ENCODE results near the gene SCNN1G. TPM values are rescaled to one million over a fixed set of nuclear protein-coding genes. Genes with fewer than 3 reads are reported as not detected.

SCNN1G gene
- total RNA-seq, 3 donors from 2014 or later: 2.0 to 8.8 TPM; not detected in 1

GRCh38 chr16:23147666-23148065 lies 34.9 kb upstream of the SCNN1G start:
- Histone ChIP-seq H3K36me3 (no peaks in the 10 kb centered on the region), H3K4me3 (peak overlapping the region in 2 of 3 donors; percentile 73 to 96), H3K4me1 (no peaks in the 10 kb centered on the region), H3K9me3 (no peaks in the 10 kb centered on the region), H3K27me3 (no peaks in the 10 kb centered on the region), H3K27ac (peak overlapping the region; percentile 73 to 87)
- TF ChIP-seq, protein P1, sequence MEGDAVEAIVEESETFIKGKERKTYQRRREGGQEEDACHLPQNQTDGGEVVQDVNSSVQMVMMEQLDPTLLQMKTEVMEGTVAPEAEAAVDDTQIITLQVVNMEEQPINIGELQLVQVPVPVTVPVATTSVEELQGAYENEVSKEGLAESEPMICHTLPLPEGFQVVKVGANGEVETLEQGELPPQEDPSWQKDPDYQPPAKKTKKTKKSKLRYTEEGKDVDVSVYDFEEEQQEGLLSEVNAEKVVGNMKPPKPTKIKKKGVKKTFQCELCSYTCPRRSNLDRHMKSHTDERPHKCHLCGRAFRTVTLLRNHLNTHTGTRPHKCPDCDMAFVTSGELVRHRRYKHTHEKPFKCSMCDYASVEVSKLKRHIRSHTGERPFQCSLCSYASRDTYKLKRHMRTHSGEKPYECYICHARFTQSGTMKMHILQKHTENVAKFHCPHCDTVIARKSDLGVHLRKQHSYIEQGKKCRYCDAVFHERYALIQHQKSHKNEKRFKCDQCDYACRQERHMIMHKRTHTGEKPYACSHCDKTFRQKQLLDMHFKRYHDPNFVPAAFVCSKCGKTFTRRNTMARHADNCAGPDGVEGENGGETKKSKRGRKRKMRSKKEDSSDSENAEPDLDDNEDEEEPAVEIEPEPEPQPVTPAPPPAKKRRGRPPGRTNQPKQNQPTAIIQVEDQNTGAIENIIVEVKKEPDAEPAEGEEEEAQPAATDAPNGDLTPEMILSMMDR (IDR thresholded peaks at IDR 0.05): no peak
- TF ChIP-seq POLR2AphosphoS5 (IDR thresholded peaks at IDR 0.05) (no peak), POLR2A (IDR thresholded peaks at IDR 0.05) (no peak)
- intact Hi-C loops (cut with DNase I; ENCODE audit: low total_unique reads): no loop called here
- DNase-seq (ENCODE audit: low spot score in 2 of 2): no peak

GRCh38 chr16:23148166-23148512 lies 34.4 kb upstream of the SCNN1G start:
- Histone ChIP-seq H3K4me1 (no peaks in the 10 kb centered on the region), H3K27me3 (no peaks in the 10 kb centered on the region), H3K36me3 (no peaks in the 10 kb centered on the region), H3K9me3 (no peaks in the 10 kb centered on the region), H3K27ac (peak overlapping the region; percentile 87 to 96), H3K4me3 (peak overlapping the region; percentile 63 to 96 (median 73))
- TF ChIP-seq, protein P1 (IDR thresholded peaks at IDR 0.05): no peak
- TF ChIP-seq POLR2AphosphoS5 (IDR thresholded peaks at IDR 0.05) (no peak), POLR2A (IDR thresholded peaks at IDR 0.05) (no peak)
- no peak for DNase-seq (ENCODE audit: low spot score in 2 of 2)
- intact Hi-C loops (cut with DNase I; ENCODE audit: low total_unique reads): no loop called here

- no peaks in the 10 kb centered on the region for H3K27me3 ChIP-seq
- intact Hi-C loops (cut with DNase I; ENCODE audit: low total_unique reads): no loop called here
- TF ChIP-seq, protein P1 (IDR thresholded peaks at IDR 0.05): no peak
- TF ChIP-seq POLR2AphosphoS5 (IDR thresholded peaks at IDR 0.05): peak in 1 of 3 donors; percentile 65
- TF ChIP-seq POLR2A (IDR thresholded peaks at IDR 0.05): no peak
- peak overlapping the region; percentile 87 to 96 for H3K27ac ChIP-seq
- DNase-seq (ENCODE audit: low spot score in 2 of 2): peak; percentile 69 to 71
- H3K9me3 ChIP-seq: no peaks in the 10 kb centered on the region
- no peaks in the 10 kb centered on the region for H3K4me1 ChIP-seq
- no peaks in the 10 kb centered on the region for H3K36me3 ChIP-seq
- H3K4me3 ChIP-seq: peak overlapping the region; percentile 63 to 96 (median 73)
Measured at GRCh38 chr16:23148513-23149266, 33.9 kb upstream of the SCNN1G start.

DNA sequence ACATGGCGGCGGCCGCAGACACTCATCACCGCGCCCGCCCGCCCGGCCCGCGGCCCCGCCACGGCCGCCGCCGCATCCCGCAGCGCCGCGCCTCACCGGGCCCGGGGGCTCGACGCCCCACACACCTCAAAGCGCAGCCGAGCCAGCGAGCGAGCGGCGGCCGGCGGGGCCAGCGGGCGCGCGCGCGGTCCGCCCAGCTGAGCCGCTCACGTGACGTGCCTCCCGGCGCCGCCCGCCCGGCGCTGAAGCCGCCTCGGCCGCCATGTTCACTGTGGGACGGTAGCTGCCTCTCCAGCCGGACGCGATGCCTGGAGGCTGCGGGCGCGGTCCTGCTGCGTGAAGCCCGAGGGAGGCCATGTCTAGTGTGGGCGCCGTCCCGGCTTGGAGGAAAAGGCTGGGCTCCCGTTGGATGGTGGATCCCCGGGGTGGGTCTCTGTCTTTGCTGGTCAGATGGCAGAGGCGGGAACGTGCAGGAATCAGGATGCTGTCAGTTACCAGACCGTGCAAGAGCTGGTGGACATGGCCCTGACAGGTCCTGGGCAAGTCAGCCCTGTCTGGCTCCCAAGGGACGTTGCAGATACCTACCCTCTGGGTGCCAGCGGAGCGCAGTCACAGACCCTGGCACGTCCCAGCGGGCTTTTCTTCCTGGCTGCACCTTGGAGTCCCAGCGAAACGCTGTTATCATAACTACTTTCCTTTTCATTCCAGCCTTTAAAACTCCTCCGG lies 33.1 kb upstream of the SCNN1G start, which contains the start of gene USP31:
USP31 (minus strand) TSS at position 186 of the 726 bp plus-strand sequence; CDS start at position 4, 182 bp downstream.
- intact Hi-C loops (cut with DNase I; ENCODE audit: low total_unique reads): no loop called here
- H3K27ac ChIP-seq: peak within 1 kb of the TSS; percentile 87 to 96
- no peaks in the 10 kb centered on the region for H3K36me3 ChIP-seq
- no peaks in the 10 kb centered on the region for H3K4me1 ChIP-seq
- TF ChIP-seq, protein P1 (IDR thresholded peaks at IDR 0.05): no peak
- peak; percentile 68 to 78 (median 74) for TF ChIP-seq POLR2AphosphoS5 (IDR thresholded peaks at IDR 0.05)
- peak within 1 kb of the TSS; percentile 63 to 96 (median 73) for H3K4me3 ChIP-seq
- H3K9me3 ChIP-seq: no peaks in the 10 kb centered on the region
- no peaks in the 10 kb centered on the region for H3K27me3 ChIP-seq
- DNase-seq (ENCODE audit: low spot score in 2 of 2): peak; percentile 95 to 97

DNA sequence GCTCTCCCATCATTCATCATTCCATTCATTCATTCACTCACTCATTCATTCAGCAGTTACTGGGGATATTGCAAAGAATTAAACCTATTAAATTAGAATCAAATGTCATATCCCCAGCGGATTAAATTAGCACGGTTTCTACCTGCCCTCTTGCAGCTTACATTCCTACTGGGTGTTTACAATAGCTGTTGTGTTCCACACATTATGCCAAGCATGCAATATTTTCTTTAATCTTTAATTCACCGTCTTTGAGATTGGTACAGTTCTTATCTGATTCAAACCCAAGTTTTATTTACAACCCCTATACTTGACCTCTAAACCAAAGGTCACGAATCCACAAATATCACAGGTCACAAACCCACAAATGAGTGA lies 32.6 kb upstream of the SCNN1G start:
- intact Hi-C loops (cut with DNase I; ENCODE audit: low total_unique reads): no loop called here
- no peak for DNase-seq (ENCODE audit: low spot score in 2 of 2)
- peak overlapping the region; percentile 57 to 96 for H3K27ac ChIP-seq
- H3K4me1 ChIP-seq: no peaks in the 10 kb centered on the region
- H3K36me3 ChIP-seq: no peaks in the 10 kb centered on the region
- no peak for TF ChIP-seq POLR2AphosphoS5 (IDR thresholded peaks at IDR 0.05)
- TF ChIP-seq, protein P1 (IDR thresholded peaks at IDR 0.05): no peak
- TF ChIP-seq POLR2A (IDR thresholded peaks at IDR 0.05): no peak
- peak overlapping the region; percentile 32 to 96 (median 73) for H3K4me3 ChIP-seq
- H3K9me3 ChIP-seq: no peaks in the 10 kb centered on the region
- no peaks in the 10 kb centered on the region for H3K27me3 ChIP-seq
